ENCODE data around the gene UNC45B.
"Not testable (repeated sequence)": the region's sequence is repeated elsewhere in the genome, so short reads cannot be mapped to it uniquely, and the experiment has no call there.

UNC45B gene

DNA sequence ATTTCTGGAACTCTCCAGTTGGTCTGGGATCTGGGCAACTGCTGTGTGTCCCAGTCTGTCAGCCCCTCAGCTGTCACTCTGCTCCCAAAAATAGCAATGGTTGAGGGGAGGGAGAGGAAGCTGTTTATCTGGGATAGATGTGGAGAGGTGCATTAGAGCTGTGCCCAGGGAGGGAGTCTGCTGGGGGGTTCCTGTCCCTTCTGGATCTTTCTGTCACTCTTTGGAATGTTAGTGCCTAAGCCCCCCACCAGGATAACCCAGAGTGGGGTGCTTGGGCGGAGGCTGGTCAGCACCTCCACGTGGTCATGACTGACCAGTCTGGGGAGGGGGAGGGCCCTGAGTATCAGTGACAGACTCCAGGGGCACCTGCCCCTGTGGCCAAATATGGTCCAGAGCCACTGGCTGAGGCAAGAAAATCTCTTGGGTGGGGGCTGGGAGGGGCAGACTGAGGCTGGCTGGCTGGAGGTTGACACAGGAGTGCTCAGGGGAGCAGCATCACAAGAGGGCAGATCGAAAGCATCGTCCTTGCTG is at the start of gene UNC45B:
Gene UNC45B, plus strand, starts transcription at position 443 of the 531 bp plus-strand sequence. CDS start 447 bp downstream, outside the sequence.
- DNase-seq = no peak

DNA sequence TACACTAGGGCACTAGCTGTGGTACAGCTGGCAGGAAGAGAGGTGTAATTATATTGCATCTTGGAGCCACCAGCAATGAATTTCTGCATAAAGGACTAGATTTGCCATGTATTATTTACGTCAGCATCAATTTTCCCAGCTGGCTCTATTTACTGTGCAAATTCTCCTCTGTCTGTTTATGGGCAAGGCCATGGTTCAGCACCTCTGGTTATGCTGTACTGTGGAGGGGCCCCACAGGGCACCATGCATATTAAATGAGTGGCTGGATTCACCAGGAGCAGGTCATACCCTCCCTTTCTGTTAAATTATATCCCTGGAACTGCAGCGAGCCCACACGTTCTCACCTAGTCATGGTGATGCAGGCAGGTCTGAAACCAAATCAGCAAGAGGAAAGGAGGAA is 47.7 kb upstream of the UNC45B start:
- DNase-seq = no peak

GRCh38 chr17:35101036-35101435 is 46.6 kb upstream of the UNC45B start:
- no peak for DNase-seq

DNA sequence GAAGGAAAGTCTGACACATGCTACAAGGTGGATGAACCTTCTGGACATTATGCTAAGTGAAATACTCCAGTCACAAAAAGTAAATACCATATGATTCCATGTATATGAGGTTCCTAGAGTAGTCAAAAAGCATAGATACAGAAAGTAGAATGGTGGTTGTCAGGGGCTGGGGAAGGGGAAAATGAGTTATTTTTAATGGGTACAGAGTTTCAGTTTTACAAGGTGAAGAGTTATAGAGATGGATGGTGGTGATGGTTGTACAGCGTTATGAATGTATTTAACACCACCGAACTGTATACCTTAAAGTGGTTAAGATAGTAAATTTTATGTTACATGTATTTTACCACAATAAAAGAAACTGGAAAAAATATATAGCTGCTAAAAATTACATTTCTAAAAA is 45.9 kb upstream of the UNC45B start:
- DNase-seq = no peak

- DNase-seq = no peak
Observed at GRCh38 chr17:35103271-35103670, 44.3 kb upstream of the UNC45B start.

DNA sequence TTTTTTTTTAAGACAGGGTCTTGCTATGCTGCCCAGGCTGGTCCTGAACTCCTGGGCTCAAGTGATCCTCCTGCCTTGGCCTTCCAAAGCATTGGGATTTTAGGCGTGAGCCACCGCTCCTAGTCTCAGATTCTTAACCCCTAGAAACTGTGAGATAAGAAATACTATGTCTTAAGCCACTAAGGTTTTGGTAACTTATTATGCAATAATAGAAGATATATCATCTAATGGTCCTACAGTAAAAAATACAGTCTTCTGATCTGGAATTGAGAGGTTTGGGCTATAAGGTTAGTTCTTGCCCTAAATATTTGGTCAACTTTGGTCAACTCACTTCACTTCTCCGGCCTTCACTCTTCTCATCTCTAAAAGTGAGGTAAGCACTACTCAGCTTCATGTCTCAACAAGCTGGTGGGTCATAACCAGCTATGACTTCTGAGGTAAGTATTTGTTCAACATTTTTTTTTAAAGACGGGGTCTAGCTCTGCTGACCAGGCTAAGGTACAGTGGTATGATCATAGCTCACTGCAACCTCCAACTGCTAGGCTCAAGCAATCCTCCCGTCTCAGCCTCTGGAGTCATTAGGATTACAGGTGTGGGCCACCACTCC is 42.7 kb upstream of the UNC45B start:
- no peak for DNase-seq

DNA sequence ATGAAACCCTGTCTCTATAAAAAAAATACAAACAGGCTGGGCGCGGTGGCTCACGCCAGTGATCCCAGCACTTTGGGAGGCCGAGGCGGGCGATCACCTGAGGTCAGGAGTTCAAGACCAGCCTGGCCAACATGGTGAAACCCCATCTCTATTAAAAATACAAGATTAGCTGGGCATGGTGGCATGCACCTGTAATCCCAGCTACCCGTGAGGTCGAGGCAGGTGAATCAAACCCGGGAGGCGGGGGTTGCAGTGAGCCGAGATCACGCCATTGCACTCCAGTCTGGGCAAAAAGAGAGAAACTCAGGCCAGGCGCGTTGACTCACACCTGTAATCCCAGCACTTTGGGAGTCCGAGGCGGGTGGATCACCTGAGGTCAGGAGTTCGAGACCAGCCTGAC is 36.8 kb upstream of the UNC45B start:
- DNase-seq = not testable (repeated sequence)

DNA sequence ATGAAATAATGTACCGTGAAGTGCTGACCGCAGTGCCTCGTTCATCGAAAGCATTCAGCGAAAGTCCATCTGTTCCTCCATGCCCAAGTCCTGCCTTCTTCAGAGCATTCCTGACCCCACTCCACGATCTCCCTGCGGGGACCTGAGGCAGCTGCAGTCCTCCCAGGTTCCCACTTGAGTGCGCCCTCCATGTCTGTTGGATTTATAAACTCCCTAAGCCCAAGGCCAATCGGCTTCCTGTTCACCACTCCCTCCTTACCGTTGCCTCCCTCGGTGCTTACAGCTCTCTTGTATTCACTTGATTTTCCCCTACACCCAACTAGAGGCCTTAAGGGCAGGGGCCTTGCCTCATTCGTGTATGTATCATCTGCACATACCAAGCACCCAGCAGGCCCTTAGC is 30.8 kb upstream of the UNC45B start:
- no peak for DNase-seq

GRCh38 chr17:35117984-35118383 is 29.6 kb upstream of the UNC45B start:
- peak; percentile 20 for DNase-seq

DNA sequence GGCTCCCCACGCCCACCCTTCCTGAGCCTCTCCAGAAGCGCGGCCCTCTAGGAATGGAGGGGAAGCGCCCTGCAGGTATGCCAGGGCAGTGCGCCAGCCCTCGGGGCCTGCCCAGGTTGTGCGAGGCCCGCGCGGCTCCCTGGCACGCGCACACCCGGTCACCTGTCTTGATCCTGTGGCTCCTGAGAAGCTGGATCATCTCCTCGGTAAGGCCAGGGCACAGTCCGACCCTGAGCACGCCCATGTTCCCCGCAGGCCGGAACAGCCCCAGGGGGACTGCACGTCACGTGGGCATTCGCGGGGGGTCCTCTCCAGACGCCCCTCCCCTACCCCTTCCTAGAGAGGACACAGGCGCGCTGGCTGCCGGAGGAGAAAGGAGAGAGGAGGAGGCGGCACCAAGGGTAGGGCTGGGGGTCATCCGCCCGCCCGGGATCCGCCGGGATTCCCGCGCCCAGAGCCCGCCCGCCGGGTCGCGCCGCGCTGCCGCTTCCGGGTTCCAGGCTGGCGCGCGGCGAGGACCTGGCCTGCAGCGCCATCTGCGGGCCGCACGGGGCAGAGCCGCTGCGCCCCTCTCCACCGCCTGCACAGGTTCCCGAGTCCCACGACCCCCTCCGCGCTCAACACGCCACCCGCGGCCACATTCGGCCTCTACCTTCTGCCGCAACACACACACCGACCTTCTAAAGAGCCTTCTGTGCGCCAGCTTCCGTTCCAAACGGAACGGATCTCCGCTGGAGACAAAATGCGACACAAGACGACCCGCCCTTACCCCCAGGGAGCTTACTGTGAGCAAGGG is 28.0 kb upstream of the UNC45B start, which contains the start of gene RAD51D:
Gene RAD51D, minus strand, starts transcription at position 491 of the 796 bp plus-strand sequence. Its CDS starts 247 bp downstream, at position 244.
- peak; percentile 76 for DNase-seq

- DNase-seq = no peak
Observed at GRCh38 chr17:35121315-35121714, 26.3 kb upstream of the UNC45B start, which contains the start of gene FNDC8. Gene FNDC8, plus strand, starts transcription at chr17:35121615. Its CDS starts 79 bp downstream, at chr17:35121694.

DNA sequence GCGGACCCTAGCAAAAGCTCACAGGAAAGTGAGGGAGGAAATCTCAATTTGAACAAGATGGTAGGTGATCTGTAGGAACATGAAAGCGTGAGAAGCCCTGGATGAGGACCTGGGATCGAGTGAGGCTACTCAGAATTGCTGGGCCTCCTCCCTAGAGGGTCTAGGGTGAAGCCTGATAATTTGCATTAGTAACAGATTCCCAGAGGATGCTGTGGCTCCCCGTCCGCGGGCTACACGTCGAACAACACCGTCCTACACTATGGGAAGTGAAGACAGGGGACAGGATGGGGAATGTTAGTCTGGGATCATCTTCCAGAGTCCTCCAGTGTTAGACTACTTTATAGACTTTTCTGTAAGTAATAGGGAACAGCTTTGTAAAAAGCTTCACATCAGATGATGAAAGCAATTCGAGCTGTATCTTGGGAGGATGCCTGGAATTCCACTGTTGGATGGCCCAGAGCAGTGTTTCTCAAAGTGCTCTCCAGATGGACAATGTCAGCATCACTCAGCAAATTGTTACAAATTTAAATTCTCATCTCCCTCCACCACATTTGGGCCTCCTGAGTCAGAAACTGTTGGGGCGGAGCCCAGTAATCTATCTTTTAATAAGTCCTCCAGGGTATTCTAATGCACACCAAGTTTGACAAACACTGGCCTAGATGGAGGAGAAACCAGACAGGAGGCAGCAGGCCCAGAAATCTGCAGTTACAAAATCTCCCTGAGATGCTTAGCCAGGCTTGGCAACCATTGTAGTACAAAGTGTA is 19.7 kb upstream of the UNC45B start:
- no peak for DNase-seq

- DNase-seq = no peak
Observed at GRCh38 chr17:35129154-35129972, 18.3 kb upstream of the UNC45B start.

GRCh38 chr17:35129973-35130351 is 17.7 kb upstream of the UNC45B start:
- DNase-seq = no peak

GRCh38 chr17:35130392-35130791 is 17.2 kb upstream of the UNC45B start:
- no peak for DNase-seq

GRCh38 chr17:35132099-35132498 is 15.5 kb upstream of the UNC45B start:
- no peak for DNase-seq

DNA sequence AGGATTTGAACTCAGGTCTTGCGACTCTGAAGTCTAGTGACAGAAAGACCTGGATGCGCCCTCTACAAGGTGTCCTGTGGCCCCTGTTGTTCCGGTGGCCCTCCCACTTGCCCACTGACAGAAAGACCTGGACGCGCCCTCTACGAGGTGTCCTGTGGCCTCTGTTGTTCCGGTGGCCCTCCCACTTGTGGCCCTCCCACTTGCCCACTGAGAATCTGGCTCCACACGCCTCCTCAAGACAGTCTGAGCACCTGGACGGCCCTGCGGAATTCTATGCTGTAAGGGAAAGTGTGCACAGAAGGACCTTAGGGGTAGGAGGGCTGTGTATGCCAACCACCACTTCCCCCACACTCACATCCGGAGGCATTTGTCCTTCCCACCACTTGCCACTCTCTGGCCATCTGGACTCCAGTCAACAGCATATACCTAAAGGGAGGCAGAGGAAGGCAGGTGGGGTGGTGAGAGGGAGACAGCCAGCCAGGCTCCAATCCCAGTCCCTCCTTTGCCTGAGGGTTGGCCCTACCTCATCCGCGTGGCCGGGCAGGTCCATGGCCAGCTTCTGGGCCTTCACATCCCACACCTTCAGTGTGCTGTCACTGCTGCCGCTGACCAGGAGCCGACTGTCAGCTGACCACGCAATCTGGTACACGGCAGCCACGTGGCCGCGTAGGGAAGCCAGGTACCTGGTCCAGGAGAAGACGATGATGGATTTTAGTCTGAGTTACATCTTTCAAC is 14.6 kb upstream of the UNC45B start:
- DNase-seq = no peak

DNA sequence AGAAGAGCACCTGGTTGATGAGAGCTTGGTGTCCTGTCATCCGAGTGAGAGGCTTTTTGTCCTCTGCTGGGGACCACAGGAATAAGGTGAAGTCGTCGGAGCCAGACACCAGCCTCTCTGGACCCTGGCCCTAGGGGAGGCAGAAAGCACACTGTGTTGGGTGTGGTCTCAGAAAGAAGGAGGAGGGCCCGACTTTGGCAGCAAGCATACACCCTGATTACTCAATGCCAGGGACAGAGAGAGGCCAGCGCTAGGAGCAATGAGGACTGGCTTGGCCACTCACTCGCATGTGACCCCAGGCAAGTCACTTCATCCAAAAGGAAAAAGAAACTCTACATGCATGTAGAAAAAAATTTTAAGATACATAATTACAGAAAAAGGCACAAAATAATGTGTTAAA is 12.3 kb upstream of the UNC45B start:
- no peak for DNase-seq

DNA sequence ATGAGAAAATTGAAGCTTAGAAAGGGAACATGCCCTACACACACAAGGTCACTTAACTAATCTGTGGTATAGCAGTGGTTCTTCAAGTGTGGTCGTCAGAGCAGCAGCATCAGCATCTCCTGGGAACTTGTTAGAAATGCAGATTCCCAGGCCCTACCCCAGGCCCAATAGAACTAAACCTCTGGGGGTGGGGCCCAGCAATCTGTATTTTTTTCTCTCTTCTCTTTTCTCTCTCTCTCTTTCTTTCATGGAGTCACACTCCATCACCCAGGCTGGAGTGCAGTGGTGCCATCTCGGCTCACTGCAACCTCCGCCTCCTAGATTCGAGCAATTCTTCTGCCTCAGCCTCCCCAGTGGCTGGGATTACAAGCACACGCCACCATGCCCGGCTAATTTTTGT is 9.4 kb upstream of the UNC45B start:
- DNase-seq = no peak

DNA sequence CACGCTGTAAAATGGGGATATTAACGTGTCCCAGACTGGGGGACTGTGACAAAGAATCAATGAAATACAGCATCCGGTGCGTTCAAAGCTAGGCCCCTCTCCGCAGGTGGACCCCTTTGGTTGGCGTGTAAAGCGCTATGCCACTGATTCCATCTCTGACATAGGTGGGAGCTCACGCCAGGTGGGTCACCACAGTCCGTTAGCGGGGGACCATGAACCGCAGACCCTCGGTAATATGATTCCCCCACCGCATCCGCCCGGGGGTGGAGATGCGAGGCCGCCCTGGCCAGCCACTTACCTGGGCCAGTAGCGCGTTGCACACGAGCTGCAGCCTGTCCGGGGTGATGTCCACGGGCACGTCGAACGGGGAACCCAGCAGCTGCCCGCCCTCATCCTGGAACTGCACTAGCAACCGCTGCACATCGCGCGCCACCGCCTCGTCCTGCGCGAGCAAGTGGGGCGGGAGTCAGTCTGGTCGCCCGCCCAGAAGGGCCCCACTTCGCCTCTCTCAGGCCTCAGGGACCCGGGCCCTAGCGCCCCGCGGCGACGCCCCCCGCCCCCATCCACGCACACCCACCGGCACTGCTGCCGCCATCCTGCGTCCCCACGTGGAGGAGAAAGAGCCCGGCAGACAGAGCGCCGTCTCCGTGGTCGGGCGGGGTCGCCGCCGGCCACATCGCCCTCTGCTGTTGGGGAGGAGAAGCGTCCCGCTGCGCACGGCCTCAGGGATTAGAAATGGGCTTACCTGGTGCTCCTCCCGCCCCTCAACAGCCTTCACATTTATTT is 5.7 kb upstream of the UNC45B start, which contains the start of gene NLE1:
Gene NLE1, minus strand, starts transcription at position 623 of the 786 bp plus-strand sequence. Its CDS starts 28 bp downstream, at position 595.
- peak; percentile 88 for DNase-seq

- DNase-seq = no peak
Observed at GRCh38 chr17:35142467-35142796, 5.2 kb upstream of the UNC45B start.
